Activated T-helper 17 cell treated with anti-CD3 and anti-CD28 coated beads, Interleukin-2, amount 50 U/mL, for 72 hours (primary cell): ENCODE measurements around the gene CACNA2D1. TPM values are rescaled to one million over a fixed set of nuclear protein-coding genes. Genes with fewer than 3 reads are reported as not detected.

Source experiments
- ATAC-seq: fragments of 150-1000 bp; cut with Tn5 transposase; replicated peaks from 2 replicates; pipeline ENCODE4 v1.10.0; 2021; ENCODE audit warnings: mild to moderate bottlenecking, moderate library complexity
- H3K27ac Mint-ChIP-seq: one replicate; pipeline ENCODE4 v1.8.0; 2022; ENCODE audit warnings: mixed read lengths
- H3K27me3 Mint-ChIP-seq: one replicate; pipeline ENCODE4 v1.8.0; 2022; ENCODE audit warnings: mixed read lengths
- H3K36me3 Mint-ChIP-seq: one replicate; pipeline ENCODE4 v1.8.0; 2022; ENCODE audit warnings: low read depth, mild to moderate bottlenecking, mixed read lengths
- H3K4me1 Mint-ChIP-seq: one replicate; pipeline ENCODE4 v1.8.0; 2022; ENCODE audit warnings: mixed read lengths
- H3K4me3 Mint-ChIP-seq: one replicate; pipeline ENCODE4 v1.8.0; 2022; ENCODE audit warnings: mild to moderate bottlenecking, mixed read lengths
- H3K9me3 Mint-ChIP-seq: one replicate; pipeline ENCODE4 v1.8.0; 2022; ENCODE audit warnings: mixed read lengths
- total RNA-seq, 2 donors: library from RNA; stranded (reverse); gene quantifications; one replicate each; pipeline ENCODE4 v1.2.3, GENCODE V29; 2022

The CACNA2D1 gene
- total RNA-seq, 2 donors from 2014 or later: not detected

GRCh38 chr7:82249979-82250378, 193.6 kb downstream of the CACNA2D1 start:
- Mint-ChIP-seq H3K4me1 (no peaks in the 10 kb centered on the region), H3K27me3 (no peaks in the 10 kb centered on the region), H3K9me3 (no peaks in the 10 kb centered on the region), H3K27ac (no peak overlapping the region), H3K4me3 (no peak overlapping the region), H3K36me3 (no peaks in the 10 kb centered on the region)
- no peak for ATAC-seq

- no peaks in the 10 kb centered on the region for H3K27me3 Mint-ChIP-seq
- H3K27ac Mint-ChIP-seq: no peak overlapping the region
Observed at GRCh38 chr7:82247814-82248433, 195.7 kb downstream of the CACNA2D1 start.

GRCh38 chr7:82244947-82245517, 198.5 kb downstream of the CACNA2D1 start:
- H3K27me3 Mint-ChIP-seq: no peaks in the 10 kb centered on the region
- H3K4me1 Mint-ChIP-seq: no peaks in the 10 kb centered on the region
- H3K9me3 Mint-ChIP-seq: no peaks in the 10 kb centered on the region
- H3K36me3 Mint-ChIP-seq: no peaks in the 10 kb centered on the region
- ATAC-seq: no peak
- no peak overlapping the region for H3K4me3 Mint-ChIP-seq
- no peak overlapping the region for H3K27ac Mint-ChIP-seq

More at GRCh38 chr7:82247814-82248433, 195.7 kb downstream of the CACNA2D1 start:
- Mint-ChIP-seq H3K4me3 (no peak overlapping the region), H3K9me3 (no peaks in the 10 kb centered on the region), H3K4me1 (no peaks in the 10 kb centered on the region), H3K36me3 (no peaks in the 10 kb centered on the region)
- ATAC-seq: no peak

GRCh38 chr7:82241356-82241755, 202.2 kb downstream of the CACNA2D1 start:
- H3K27me3 Mint-ChIP-seq: no peaks in the 10 kb centered on the region
- H3K27ac Mint-ChIP-seq: no peak overlapping the region
- no peaks in the 10 kb centered on the region for H3K9me3 Mint-ChIP-seq
- no peak for ATAC-seq
- H3K4me1 Mint-ChIP-seq: no peaks in the 10 kb centered on the region
- H3K4me3 Mint-ChIP-seq: no peak overlapping the region
- no peaks in the 10 kb centered on the region for H3K36me3 Mint-ChIP-seq

- no peaks in the 10 kb centered on the region for H3K4me1 Mint-ChIP-seq
- H3K27me3 Mint-ChIP-seq: no peaks in the 10 kb centered on the region
- H3K9me3 Mint-ChIP-seq: no peaks in the 10 kb centered on the region
- no peak overlapping the region for H3K27ac Mint-ChIP-seq
- H3K4me3 Mint-ChIP-seq: no peak overlapping the region
- H3K36me3 Mint-ChIP-seq: no peaks in the 10 kb centered on the region
- no peak for ATAC-seq
Observed at GRCh38 chr7:82235713-82236112, 207.9 kb downstream of the CACNA2D1 start.

GRCh38 chr7:82234457-82235049, 209.0 kb downstream of the CACNA2D1 start:
- Mint-ChIP-seq H3K9me3 (no peaks in the 10 kb centered on the region), H3K4me3 (no peak overlapping the region), H3K27ac (no peak overlapping the region), H3K27me3 (no peaks in the 10 kb centered on the region), H3K4me1 (no peaks in the 10 kb centered on the region), H3K36me3 (no peaks in the 10 kb centered on the region)
- ATAC-seq: no peak

GRCh38 chr7:82230811-82231581, 212.6 kb downstream of the CACNA2D1 start:
- no peaks in the 10 kb centered on the region for H3K9me3 Mint-ChIP-seq
- no peaks in the 10 kb centered on the region for H3K27me3 Mint-ChIP-seq
- H3K27ac Mint-ChIP-seq: no peak overlapping the region
- H3K4me3 Mint-ChIP-seq: no peak overlapping the region
- no peak for ATAC-seq
- no peaks in the 10 kb centered on the region for H3K4me1 Mint-ChIP-seq
- H3K36me3 Mint-ChIP-seq: no peaks in the 10 kb centered on the region

GRCh38 chr7:82229164-82229563, 214.4 kb downstream of the CACNA2D1 start:
- no peaks in the 10 kb centered on the region for H3K36me3 Mint-ChIP-seq
- no peak for ATAC-seq
- H3K9me3 Mint-ChIP-seq: no peaks in the 10 kb centered on the region
- H3K4me3 Mint-ChIP-seq: no peak overlapping the region
- no peaks in the 10 kb centered on the region for H3K27me3 Mint-ChIP-seq
- no peaks in the 10 kb centered on the region for H3K4me1 Mint-ChIP-seq
- H3K27ac Mint-ChIP-seq: no peak overlapping the region

GRCh38 chr7:82226191-82226590, 217.4 kb downstream of the CACNA2D1 start:
- H3K4me3 Mint-ChIP-seq: no peak overlapping the region
- H3K36me3 Mint-ChIP-seq: no peaks in the 10 kb centered on the region
- H3K4me1 Mint-ChIP-seq: no peaks in the 10 kb centered on the region

GRCh38 chr7:82224529-82224928, 219.0 kb downstream of the CACNA2D1 start:
- ATAC-seq: no peak
- Mint-ChIP-seq H3K36me3 (no peaks in the 10 kb centered on the region), H3K27me3 (no peaks in the 10 kb centered on the region), H3K27ac (no peak overlapping the region), H3K4me3 (no peak overlapping the region), H3K9me3 (peaks cover 3% of the 10 kb centered on the region), H3K4me1 (no peaks in the 10 kb centered on the region)

More at GRCh38 chr7:82226191-82226590, 217.4 kb downstream of the CACNA2D1 start:
- Mint-ChIP-seq H3K9me3 (peaks cover 3% of the 10 kb centered on the region), H3K27me3 (no peaks in the 10 kb centered on the region), H3K27ac (no peak overlapping the region)
- ATAC-seq: no peak

GRCh38 chr7:82223580-82223979, 220.0 kb downstream of the CACNA2D1 start:
- no peak for ATAC-seq
- Mint-ChIP-seq H3K36me3 (no peaks in the 10 kb centered on the region), H3K27ac (no peak overlapping the region), H3K27me3 (no peaks in the 10 kb centered on the region), H3K9me3 (peaks cover 3% of the 10 kb centered on the region), H3K4me3 (no peak overlapping the region), H3K4me1 (no peaks in the 10 kb centered on the region)

- no peak for ATAC-seq
- H3K36me3 Mint-ChIP-seq: no peaks in the 10 kb centered on the region
- H3K27ac Mint-ChIP-seq: no peak overlapping the region
- H3K4me3 Mint-ChIP-seq: no peak overlapping the region
- no peaks in the 10 kb centered on the region for H3K4me1 Mint-ChIP-seq
- H3K27me3 Mint-ChIP-seq: no peaks in the 10 kb centered on the region
- peaks cover 3% of the 10 kb centered on the region for H3K9me3 Mint-ChIP-seq
Observed at GRCh38 chr7:82221152-82221674, 222.4 kb downstream of the CACNA2D1 start.

GRCh38 chr7:82212466-82212865, 231.1 kb downstream of the CACNA2D1 start:
- Mint-ChIP-seq H3K9me3 (peaks cover 4% of the 10 kb centered on the region), H3K27me3 (no peaks in the 10 kb centered on the region), H3K36me3 (no peaks in the 10 kb centered on the region), H3K4me3 (no peak overlapping the region), H3K4me1 (no peaks in the 10 kb centered on the region), H3K27ac (no peak overlapping the region)
- ATAC-seq: no peak

GRCh38 chr7:82211333-82211732, 232.2 kb downstream of the CACNA2D1 start:
- H3K4me3 Mint-ChIP-seq: no peak overlapping the region
- H3K27ac Mint-ChIP-seq: no peak overlapping the region
- ATAC-seq: no peak
- no peaks in the 10 kb centered on the region for H3K36me3 Mint-ChIP-seq
- H3K4me1 Mint-ChIP-seq: no peaks in the 10 kb centered on the region
- H3K27me3 Mint-ChIP-seq: no peaks in the 10 kb centered on the region
- peaks cover 4% of the 10 kb centered on the region for H3K9me3 Mint-ChIP-seq
